HEK293 (cell line): ENCODE measurements around the gene GIN1.

ENCODE experiments used
- CTCF ChIA-PET: fragments of 350-600 bp; formaldehyde crosslinking; extraction: SDS; loops from one replicate; lab custom pipeline; 2021; ENCODE audit warnings: antibody characterized with exemption; lab: Yijun Ruan, JAX
- POLR2A ChIA-PET: fragments of 300-600 bp; formaldehyde crosslinking; extraction: SDS; loops from one replicate; lab custom pipeline; 2020; ENCODE audit warnings: antibody characterized with exemption, inconsistent platforms; lab: Yijun Ruan, JAX
- H3K27ac ChIP-seq: fragments of 200-500 bp; sonication (Bioruptor generic); 2 replicates; pipeline ENCODE4 v1.5.1; 2014; ENCODE audit warnings: low read depth, low read length, control low read depth, inconsistent platforms; ENCODE audit errors: extremely low read depth
- H3K36me3 ChIP-seq, 2 experiments: fragments of 200-500 bp in 1 of 2; sonication (Bioruptor generic) in 1 of 2; 1 replicate in 1 of 2; 2 replicates in 1 of 2; pipeline ENCODE4 v1.5.1; 2014 to 2017; ENCODE audit warnings: inconsistent platforms in 2 of 2, low read length in 2 of 2; ENCODE audit not compliant: control insufficient read depth in 2 of 2, insufficient read depth in 1 of 2
- H3K4me1 ChIP-seq: fragments of 200-500 bp; sonication (Bioruptor generic); 2 replicates; pipeline ENCODE4 v1.5.1; 2014; ENCODE audit warnings: mild to moderate bottlenecking, low read length, inconsistent platforms; ENCODE audit not compliant: control insufficient read depth, insufficient read depth
- H3K4me3 ChIP-seq: 2 replicates; pipeline ENCODE4 v1.5.1; 2011; ENCODE audit warnings: low read depth, mild to moderate bottlenecking, control low read depth, low read length, moderate library complexity
- H3K9me3 ChIP-seq: fragments of 200-500 bp; sonication (Bioruptor generic); 2 replicates; pipeline ENCODE4 v1.5.1; 2014; ENCODE audit warnings: low read depth, low read length, inconsistent platforms; ENCODE audit not compliant: control insufficient read depth, insufficient read depth
- AEBP2 ChIP-seq: fragments of 450-650 bp; formaldehyde crosslinking; IDR thresholded peaks from 2 replicates; pipeline ENCODE4 v1.5.1; 2016; ENCODE audit warnings: missing biosample characterization, missing genetic modification characterization, borderline replicate concordance
- ATF2 ChIP-seq: fragments of 450-650 bp; formaldehyde crosslinking; IDR thresholded peaks from 2 replicates; pipeline ENCODE4 v1.5.1; 2016; ENCODE audit warnings: missing biosample characterization, missing genetic modification characterization, low read depth
- HOXC10 ChIP-seq: sonication (generic); formaldehyde crosslinking; IDR thresholded peaks from 2 replicates; pipeline ENCODE4 v1.8.1; 2023; ENCODE audit warnings: mild to moderate bottlenecking, missing genetic modification reagents
- HOXD13 ChIP-seq: sonication (generic); formaldehyde crosslinking; IDR thresholded peaks from 2 replicates; pipeline ENCODE4 v1.8.0; 2022; ENCODE audit warnings: missing genetic modification reagents, borderline replicate concordance
- KLF8 ChIP-seq: fragments of 450-650 bp; formaldehyde crosslinking; IDR thresholded peaks from 2 replicates; pipeline ENCODE4 v1.5.1; 2016; ENCODE audit warnings: missing biosample characterization, missing genetic modification characterization
- ZNF184 ChIP-seq: fragments of 450-650 bp; IDR thresholded peaks from 2 replicates; pipeline ENCODE4 v1.5.1; 2018; ENCODE audit warnings: missing biosample characterization, mild to moderate bottlenecking, missing genetic modification characterization
- ZNF23 ChIP-seq: fragments of 450-650 bp; formaldehyde crosslinking; IDR thresholded peaks from 2 replicates; pipeline ENCODE4 v1.5.1; 2016; ENCODE audit warnings: missing biosample characterization, missing genetic modification characterization, borderline replicate concordance
- ZNF24 ChIP-seq: fragments of 450-650 bp; formaldehyde crosslinking; IDR thresholded peaks from 2 replicates; pipeline ENCODE4 v1.5.1; 2016; ENCODE audit warnings: missing biosample characterization, missing genetic modification characterization
- ZNF26 ChIP-seq: fragments of 450-650 bp; formaldehyde crosslinking; IDR thresholded peaks from 2 replicates; pipeline ENCODE4 v1.5.1; 2016; ENCODE audit warnings: missing biosample characterization, missing genetic modification characterization
- ZNF292 ChIP-seq: fragments of 450-650 bp; formaldehyde crosslinking; IDR thresholded peaks from 2 replicates; pipeline ENCODE4 v1.5.1; 2016; ENCODE audit warnings: low read depth, missing biosample characterization, missing genetic modification characterization, borderline replicate concordance
- ZNF302 ChIP-seq: fragments of 450-650 bp; formaldehyde crosslinking; IDR thresholded peaks from 2 replicates; pipeline ENCODE4 v1.5.1; 2016; ENCODE audit warnings: missing biosample characterization, missing genetic modification characterization, low read depth
- ZNF473 ChIP-seq: fragments of 450-650 bp; formaldehyde crosslinking; IDR thresholded peaks from 2 replicates; pipeline ENCODE4 v1.5.1; 2017; ENCODE audit warnings: missing biosample characterization, missing genetic modification characterization
- ZNF488 ChIP-seq: fragments of 450-650 bp; formaldehyde crosslinking; IDR thresholded peaks from 2 replicates; pipeline ENCODE4 v1.5.1; 2016; ENCODE audit warnings: missing biosample characterization, missing genetic modification characterization
- ZNF514 ChIP-seq: fragments of 450-650 bp; formaldehyde crosslinking; IDR thresholded peaks from 2 replicates; pipeline ENCODE4 v1.5.1; 2016; ENCODE audit warnings: missing biosample characterization, missing genetic modification characterization
- ZNF544 ChIP-seq: fragments of 450-650 bp; formaldehyde crosslinking; IDR thresholded peaks from 2 replicates; pipeline ENCODE4 v1.5.0; 2017; ENCODE audit warnings: missing biosample characterization, missing genetic modification characterization
- ZNF549 ChIP-seq: fragments of 450-650 bp; IDR thresholded peaks from 2 replicates; pipeline ENCODE4 v1.5.1; 2018; ENCODE audit warnings: missing biosample characterization, missing genetic modification characterization, mild to moderate bottlenecking, inconsistent platforms, moderate library complexity
- ZNF555 ChIP-seq: fragments of 450-650 bp; formaldehyde crosslinking; conservative IDR thresholded peaks from 2 replicates; pipeline ENCODE4 v1.5.1; 2017; ENCODE audit warnings: missing biosample characterization, mild to moderate bottlenecking, missing genetic modification characterization, inconsistent platforms
- ZNF585B ChIP-seq: fragments of 450-650 bp; formaldehyde crosslinking; IDR thresholded peaks from 2 replicates; pipeline ENCODE4 v1.5.1; 2016; ENCODE audit warnings: missing biosample characterization, missing genetic modification characterization
- ZNF600 ChIP-seq: fragments of 450-650 bp; formaldehyde crosslinking; IDR thresholded peaks from 2 replicates; pipeline ENCODE4 v1.5.1; 2016; ENCODE audit warnings: missing biosample characterization, missing genetic modification characterization
- ZNF658 ChIP-seq: fragments of 450-650 bp; formaldehyde crosslinking; IDR thresholded peaks from 2 replicates; pipeline ENCODE4; 2016; ENCODE audit warnings: missing biosample characterization, missing genetic modification characterization
- ZNF747 ChIP-seq: fragments of 450-650 bp; formaldehyde crosslinking; IDR thresholded peaks from 2 replicates; pipeline ENCODE4 v1.5.1; 2016; ENCODE audit warnings: missing biosample characterization, missing genetic modification characterization
- ZNF791 ChIP-seq: fragments of 450-650 bp; formaldehyde crosslinking; IDR thresholded peaks from 2 replicates; pipeline ENCODE4 v1.5.1; 2016; ENCODE audit warnings: missing biosample characterization, missing genetic modification characterization
- ZSCAN4 ChIP-seq: fragments of 450-650 bp; formaldehyde crosslinking; IDR thresholded peaks from 2 replicates; pipeline ENCODE4 v1.5.1; 2017; ENCODE audit warnings: missing biosample characterization, missing genetic modification characterization

The GIN1 gene

GRCh38 chr5:103111468-103111867, 8.5 kb downstream of the GIN1 start:
- POLR2A ChIA-PET, result interaction anchor here (1.5 kb wide), 1 partner anchor 9 kb away, joined by 4 read pairs; the partner anchor contains the start of genes GIN1 and PPIP5K2
- no peak for TF ChIP-seq ZNF600
- no peak for TF ChIP-seq ZNF473
- no peak for TF ChIP-seq ZNF514 (tag by site-specific recombination)
- no peak for TF ChIP-seq ZNF791
- no peak for TF ChIP-seq HOXC10
- no peak for TF ChIP-seq ZNF488 (tag by site-specific recombination)
- no peak for TF ChIP-seq ZSCAN4
- TF ChIP-seq ZNF555 (tag by site-specific recombination), result no peak
- no peak for TF ChIP-seq ZNF549 (tag by site-specific recombination)
- no peak for TF ChIP-seq AEBP2 (tag by site-specific recombination)
- TF ChIP-seq ZNF24 (tag by site-specific recombination), result no peak
- TF ChIP-seq ZNF658 (tag by site-specific recombination), result no peak
- no peak for TF ChIP-seq ZNF747 (tag by site-specific recombination)
- TF ChIP-seq ZNF292 (tag by site-specific recombination), result no peak
- TF ChIP-seq ZNF544 (tag by site-specific recombination), result no peak
- TF ChIP-seq ZNF26, result no peak
- TF ChIP-seq ZNF23, result no peak
- no peak for TF ChIP-seq ZNF302 (tag by site-specific recombination)
- no peak for TF ChIP-seq HOXD13 (CRISPR knock-in tag)
- TF ChIP-seq ATF2, result no peak

GRCh38 chr5:103110403-103110802, 9.5 kb downstream of the GIN1 start:
- CTCF ChIA-PET, result no interaction called here
- no peaks in the 10 kb centered on the region for H3K36me3 ChIP-seq
- H3K9me3 ChIP-seq, result no peaks in the 10 kb centered on the region
- POLR2A ChIA-PET, result interaction anchor here (1.5 kb wide), 1 partner anchor 10 kb away, joined by 4 read pairs; the partner anchor contains the start of genes GIN1 and PPIP5K2
- no peak overlapping the region for H3K4me3 ChIP-seq
- peaks cover 7% of the 10 kb centered on the region for H3K4me1 ChIP-seq
- H3K27ac ChIP-seq, result no peak overlapping the region
- no peak for TF ChIP-seq KLF8
- TF ChIP-seq ZNF585B (tag by site-specific recombination), result peak; percentile 53
- peak; percentile 71; the same call in 1 of the 2 replicates for TF ChIP-seq ZNF184 (tag by site-specific recombination)

More at GRCh38 chr5:103111468-103111867, 8.5 kb downstream of the GIN1 start:
- Histone ChIP-seq H3K4me3 (no peak overlapping the region), H3K4me1 (peaks cover 7% of the 10 kb centered on the region), H3K36me3 (no peaks in the 10 kb centered on the region), H3K9me3 (no peaks in the 10 kb centered on the region), H3K27ac (no peak overlapping the region)
- CTCF ChIA-PET, result no interaction called here
